HG03469 (cell line): ENCODE results near the gene GNG14.
"Not testable (repeated sequence)": the region's sequence is repeated elsewhere in the genome, so short reads cannot be mapped to it uniquely, and the experiment has no call there.

Experiments used
- ATAC-seq: cut with Tn5 transposase; IDR thresholded peaks from one replicate; pipeline ENCODE4 v1.9.1; 2021; ENCODE audit warnings: mild to moderate bottlenecking, moderate library complexity, moderate number of reproducible peaks; ENCODE audit not compliant: unreplicated experiment

Gene GNG14

GRCh38 chr19:12687496-12688196, at the start of gene GNG14:
Gene GNG14 (plus strand): TSS chr19:12687998. CDS start chr19:12688049, 51 bp downstream.
- ATAC-seq, result no peak

GRCh38 chr19:12638611-12639182, 49.1 kb upstream of the GNG14 start:
- no peak for ATAC-seq

GRCh38 chr19:12639901-12640613, 47.7 kb upstream of the GNG14 start:
- no peak for ATAC-seq

DNA sequence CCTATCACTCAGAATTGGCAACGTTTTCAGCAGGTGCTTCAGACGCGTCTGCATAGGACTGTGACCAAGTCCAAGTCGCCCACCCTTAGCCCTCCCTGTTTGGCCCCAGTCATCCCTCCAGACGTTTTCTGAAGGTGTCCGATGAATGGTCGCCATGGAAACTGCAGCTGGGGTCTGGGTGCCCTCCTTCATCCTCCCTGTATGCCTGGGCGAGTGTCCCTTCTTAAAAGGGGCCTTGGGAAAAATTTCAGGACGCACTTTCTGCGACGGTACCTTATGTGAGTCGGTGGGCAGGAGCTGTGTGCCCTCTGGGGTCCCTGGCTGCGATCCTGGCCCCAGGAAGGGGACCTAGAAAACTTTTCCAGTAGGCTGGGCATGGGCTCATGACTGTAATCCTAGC, 46.3 kb upstream of the GNG14 start:
- ATAC-seq, result no peak

- no peak for ATAC-seq
These were observed 45.3 kb upstream of the GNG14 start for GRCh38 chr19:12642506-12642905.

DNA sequence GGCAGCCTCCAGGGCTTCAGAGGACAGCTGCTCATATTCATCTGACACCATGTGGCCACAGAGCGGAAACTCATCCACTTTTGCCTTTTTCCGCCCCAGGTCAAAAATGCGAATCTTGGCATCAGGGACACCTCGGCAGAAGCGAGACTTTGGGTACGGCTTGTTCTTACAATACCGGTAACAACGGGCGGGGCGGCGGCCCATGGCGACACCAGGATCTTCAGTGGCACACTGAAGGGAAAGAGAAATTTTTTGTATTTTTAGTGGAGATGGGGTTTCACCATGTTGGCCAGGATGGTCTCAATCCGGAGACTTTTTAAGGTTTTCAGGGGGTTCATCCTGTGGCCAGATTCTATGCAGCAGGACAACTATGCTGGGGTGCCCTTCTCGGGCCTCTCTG, 44.1 kb upstream of the GNG14 start:
- ATAC-seq, result not testable (repeated sequence)

- ATAC-seq, result no peak
These were observed 41.2 kb upstream of the GNG14 start for GRCh38 chr19:12646551-12646950.

DNA sequence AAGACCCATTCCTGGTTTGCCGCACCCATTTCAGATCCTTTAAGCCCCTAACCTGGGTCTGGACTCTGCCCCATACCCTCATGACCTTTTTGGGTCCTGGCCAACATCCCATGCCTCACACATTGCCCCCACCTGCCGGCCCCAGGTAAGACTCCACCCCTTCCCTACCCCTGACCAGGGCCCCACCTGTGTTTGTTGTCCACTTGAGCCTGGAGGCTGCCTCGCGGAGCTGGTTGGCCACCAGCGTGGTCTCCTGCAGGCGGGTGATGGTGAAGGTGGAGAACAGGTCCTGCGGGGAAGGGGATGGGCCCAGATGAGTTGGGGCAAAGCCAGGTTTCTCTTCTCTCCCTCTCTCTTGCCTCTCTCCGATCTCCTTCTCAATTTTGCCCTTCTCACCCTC, 40.8 kb upstream of the GNG14 start:
- ATAC-seq, result no peak

DNA sequence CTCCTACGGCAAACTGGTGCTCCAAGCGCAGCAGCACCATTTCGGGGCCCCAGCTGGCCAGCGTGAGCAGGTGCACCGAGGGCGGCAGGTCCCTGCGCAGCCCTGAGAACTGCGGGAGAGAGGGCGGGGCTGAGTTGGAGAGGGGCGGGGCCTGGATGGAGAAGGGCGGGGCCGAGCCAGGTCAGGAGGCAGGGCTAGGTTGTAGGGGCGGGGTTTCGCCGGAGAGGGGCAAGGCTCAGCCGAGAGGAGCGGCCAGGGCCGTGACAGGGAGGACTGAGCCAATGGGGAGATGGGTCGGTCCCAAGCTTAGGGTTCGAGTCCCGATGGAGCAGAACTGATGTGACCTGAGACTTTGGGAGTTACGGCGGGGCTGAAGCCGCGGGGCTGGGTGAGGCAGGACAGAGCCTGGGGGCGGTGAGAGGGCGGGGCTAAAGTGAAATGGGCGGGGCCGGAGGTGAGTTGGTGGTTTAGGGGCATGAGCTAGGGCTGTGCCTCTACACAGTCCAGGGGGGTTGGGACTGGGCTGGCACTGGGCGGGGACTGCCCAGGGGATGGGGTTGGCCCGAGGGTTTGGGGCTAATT, 40.2 kb upstream of the GNG14 start:
- no peak for ATAC-seq

DNA sequence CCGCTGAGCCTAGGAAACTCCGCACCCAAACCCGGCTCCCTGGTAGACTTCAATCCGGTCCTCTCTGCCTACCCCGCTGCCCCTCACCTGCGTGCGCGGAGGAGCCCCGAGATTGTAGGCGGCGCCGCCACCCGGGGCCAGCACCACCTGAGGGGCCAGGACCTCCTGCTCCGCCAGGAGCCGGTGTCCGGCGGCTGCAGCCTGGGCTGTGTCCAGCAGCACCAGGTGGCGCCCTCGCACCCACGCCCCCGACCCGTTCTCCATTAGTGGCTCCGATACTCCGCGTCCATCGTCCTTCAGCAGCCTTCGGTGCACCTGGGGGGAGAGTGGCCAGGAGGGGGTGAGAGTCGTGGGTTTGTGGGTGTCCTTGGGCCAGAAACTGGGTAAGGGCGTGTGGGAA, 39.7 kb upstream of the GNG14 start:
- no peak for ATAC-seq

- no peak for ATAC-seq
These were observed 37.9 kb upstream of the GNG14 start for GRCh38 chr19:12649941-12650340.

DNA sequence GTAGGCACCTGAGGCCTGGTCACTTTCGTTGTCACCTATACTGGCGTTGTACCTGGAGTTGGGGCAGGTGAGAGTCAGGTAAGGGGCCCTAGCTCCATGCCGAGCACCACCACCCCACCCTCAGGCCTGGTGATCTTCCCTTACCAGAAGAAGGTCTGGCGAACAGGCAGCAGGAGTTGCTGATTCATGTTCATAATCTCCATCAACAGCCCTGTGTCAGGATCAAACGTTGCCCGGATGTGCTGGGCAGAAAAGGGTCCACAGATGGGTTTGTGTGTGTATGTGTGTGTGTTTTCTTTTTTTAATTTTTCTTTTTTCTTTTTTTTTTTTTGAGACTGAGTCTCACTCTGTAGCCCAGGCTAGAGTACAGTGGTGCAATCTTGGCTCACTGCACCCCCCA, 35.6 kb upstream of the GNG14 start:
- ATAC-seq, result no peak

DNA sequence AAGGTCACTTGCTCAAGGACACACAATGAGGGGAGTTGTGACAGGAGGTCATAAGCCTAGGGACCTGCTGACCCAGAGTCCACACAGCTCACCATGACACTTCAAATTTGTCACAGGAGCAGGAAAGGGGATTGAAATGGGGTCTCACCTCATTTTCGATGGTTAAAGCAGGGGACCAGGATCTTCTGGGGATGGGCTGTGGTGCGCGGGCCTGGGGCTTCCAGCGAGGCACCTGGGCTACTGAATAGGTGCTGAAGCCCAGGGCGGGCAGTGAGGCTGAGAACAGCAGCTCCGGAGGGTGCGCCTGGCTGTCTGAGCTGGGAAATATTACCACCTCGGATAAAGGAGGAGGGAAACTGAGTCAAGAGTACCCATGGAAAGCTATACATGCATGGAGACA, 32.3 kb upstream of the GNG14 start:
- ATAC-seq, result no peak

- ATAC-seq, result no peak
These were observed 30.8 kb upstream of the GNG14 start for GRCh38 chr19:12656899-12657571.

GRCh38 chr19:12657966-12658365, 29.8 kb upstream of the GNG14 start:
- no peak for ATAC-seq

GRCh38 chr19:12660980-12661379, 26.8 kb upstream of the GNG14 start:
- ATAC-seq, result no peak

DNA sequence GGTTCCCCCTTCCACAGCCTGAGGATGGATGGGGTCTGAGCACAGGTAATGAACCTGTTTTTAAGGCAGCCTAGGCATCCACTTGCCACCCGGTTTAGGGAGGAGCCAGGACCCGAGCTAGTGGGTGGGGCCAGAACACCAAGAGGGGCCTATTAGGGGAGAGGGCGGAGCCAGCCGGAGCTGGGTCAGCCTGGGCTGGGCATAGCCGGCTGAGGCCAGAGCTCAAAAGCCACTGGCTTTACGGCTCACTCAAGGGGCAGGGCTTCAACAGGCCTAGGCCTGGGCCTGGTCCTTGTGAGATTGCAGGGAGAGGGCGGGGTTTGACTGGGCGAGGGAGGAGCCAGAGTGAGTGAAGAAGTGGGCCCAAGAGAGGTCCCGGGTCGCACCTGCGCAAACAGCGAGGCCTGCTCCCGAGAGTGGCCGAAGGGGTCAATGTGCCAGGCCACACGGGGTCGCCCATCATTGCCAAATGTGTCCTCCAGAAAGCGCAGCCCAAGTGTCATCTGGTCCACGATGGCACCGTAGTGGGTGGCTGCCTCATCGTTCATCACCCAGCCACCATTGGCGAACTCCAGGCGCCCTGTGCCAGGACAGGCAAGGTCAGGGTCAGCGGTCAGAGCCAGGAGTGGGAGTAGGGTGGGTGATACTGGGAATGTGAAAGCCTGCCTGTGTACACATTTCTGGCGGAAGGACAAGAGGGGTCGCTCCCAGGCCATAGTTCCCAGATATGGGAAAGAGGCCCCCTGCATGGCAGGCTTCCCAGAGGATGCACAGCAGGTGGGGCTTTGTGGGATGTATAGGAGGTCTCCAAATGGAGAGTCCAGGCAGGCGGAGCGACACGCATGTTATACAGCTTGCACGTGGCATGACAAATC, 23.2 kb upstream of the GNG14 start:
- ATAC-seq, result no peak

DNA sequence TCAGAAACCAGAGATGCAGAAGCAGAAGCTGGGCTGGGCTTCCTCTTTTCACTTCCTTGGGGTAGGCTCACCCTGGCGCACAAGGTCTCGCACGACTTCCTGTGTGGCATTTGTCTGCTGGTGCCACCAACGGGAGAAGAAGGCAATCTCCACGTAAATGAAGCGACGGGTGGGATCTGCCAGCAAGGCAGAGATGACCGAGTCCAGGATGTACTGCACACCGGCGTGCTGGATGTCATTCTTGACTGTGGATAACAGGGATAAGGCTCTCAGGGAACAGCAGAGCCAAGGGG, 22.6 kb upstream of the GNG14 start:
- no peak for ATAC-seq

GRCh38 chr19:12665671-12666264, 22.0 kb upstream of the GNG14 start:
- ATAC-seq, result no peak
